ENCODE measurements around the gene CLEC16A. TPM values are rescaled to one million over a fixed set of nuclear protein-coding genes. Genes with fewer than 3 reads are reported as not detected.

The CLEC16A gene
- polyA plus RNA-seq, 3 donors: 3.4 to 12.0 (median 5.8) TPM

GRCh38 chr16:11038305-11038704 is 93.9 kb downstream of the CLEC16A start:
- H3K4me3 Mint-ChIP-seq: no peak overlapping the region
- H3K27ac ChIP-seq (ENCODE audit: low read depth in 1 of 2, low read length in 2 of 2): no peak overlapping the region
- no peak overlapping the region for H3K4me2 ChIP-seq (replicated peaks; ENCODE audit: extremely low read depth, low read length, poor library complexity, severe bottlenecking)
- WGBS (ENCODE audit: insufficient coverage): 100% methylated on average over 3 of the region's 4 CpGs
- no peak for DNase-seq
- no peak for TF ChIP-seq CTCF (IDR thresholded peaks at IDR 0.05)
- H3K9ac ChIP-seq (ENCODE audit: insufficient read depth, low read length, poor library complexity, severe bottlenecking): no peak overlapping the region
- peaks cover 5% of the 10 kb centered on the region for H4K20me1 ChIP-seq (ENCODE audit: insufficient read depth, low read length)
- H3K36me3 ChIP-seq (replicated peaks in 1 of 2; ENCODE audit: control insufficient read depth in 1 of 2, insufficient read depth in 2 of 2, low read length in 2 of 2): peaks cover 53 to 96% of the 10 kb centered on the region in 2 donors
- H3K9me3 Mint-ChIP-seq: no peaks in the 10 kb centered on the region
- no peaks in the 10 kb centered on the region for H3K9me3 ChIP-seq (replicated peaks in 1 of 2; ENCODE audit: control insufficient read depth in 1 of 2, insufficient read depth in 1 of 2, low read length in 2 of 2)
- H3K79me2 ChIP-seq (ENCODE audit: insufficient read depth, low read length): no peaks in the 10 kb centered on the region
- no peak overlapping the region for H3K27ac Mint-ChIP-seq
- H2AFZ ChIP-seq (ENCODE audit: insufficient read depth, low read depth, low read length, poor library complexity, severe bottlenecking): no peak overlapping the region
- intact Hi-C loops (cut with micrococcal nuclease): no loop called here
- peaks cover 86 to 89% of the 10 kb centered on the region in 2 donors for H3K36me3 Mint-ChIP-seq
- peaks cover 12% of the 10 kb centered on the region for H3K4me1 Mint-ChIP-seq
- H3K27me3 ChIP-seq (ENCODE audit: control insufficient read depth in 2 of 2, insufficient read depth in 2 of 2, low read length in 2 of 2): no peaks in the 10 kb centered on the region
- H3K4me1 ChIP-seq (ENCODE audit: control insufficient read depth in 1 of 2, insufficient read depth in 2 of 2, low read length in 2 of 2): peaks cover 0 to 9% of the 10 kb centered on the region in 2 donors
- no peak overlapping the region for H3K4me3 ChIP-seq (replicated peaks in 1 of 3; ENCODE audit: low read depth in 2 of 3, low read length in 3 of 3)
- peaks cover 0 to 3% (median 0%) of the 10 kb centered on the region in 3 donors for H3K27me3 Mint-ChIP-seq (ENCODE audit: low read depth in 3 of 3)

- intact Hi-C loops (cut with micrococcal nuclease): no loop called here
- H3K27me3 ChIP-seq (ENCODE audit: control insufficient read depth in 2 of 2, insufficient read depth in 2 of 2, low read length in 2 of 2): no peaks in the 10 kb centered on the region
- peaks cover 5% of the 10 kb centered on the region for H4K20me1 ChIP-seq (ENCODE audit: insufficient read depth, low read length)
- TF ChIP-seq CTCF (IDR thresholded peaks at IDR 0.05): no peak
- peaks cover 58 to 96% of the 10 kb centered on the region in 2 donors for H3K36me3 ChIP-seq (replicated peaks in 1 of 2; ENCODE audit: control insufficient read depth in 1 of 2, insufficient read depth in 2 of 2, low read length in 2 of 2)
- H3K36me3 Mint-ChIP-seq: peaks cover 87 to 89% of the 10 kb centered on the region in 2 donors
- peaks cover 8% of the 10 kb centered on the region for H3K4me1 Mint-ChIP-seq
- H3K4me2 ChIP-seq (replicated peaks; ENCODE audit: extremely low read depth, low read length, poor library complexity, severe bottlenecking): no peak overlapping the region
- no peaks in the 10 kb centered on the region for H3K9me3 ChIP-seq (replicated peaks in 1 of 2; ENCODE audit: control insufficient read depth in 1 of 2, insufficient read depth in 1 of 2, low read length in 2 of 2)
- H3K27ac ChIP-seq (ENCODE audit: low read depth in 1 of 2, low read length in 2 of 2): no peak overlapping the region
- H3K27ac Mint-ChIP-seq: peak overlapping the region in 1 of 7 donors; percentile 36
- H3K4me1 ChIP-seq (ENCODE audit: control insufficient read depth in 1 of 2, insufficient read depth in 2 of 2, low read length in 2 of 2): peaks cover 0 to 9% of the 10 kb centered on the region in 2 donors
- no peak overlapping the region for H3K4me3 Mint-ChIP-seq
- no peak overlapping the region for H3K9ac ChIP-seq (ENCODE audit: insufficient read depth, low read length, poor library complexity, severe bottlenecking)
- H3K9me3 Mint-ChIP-seq: no peaks in the 10 kb centered on the region
- peaks cover 0 to 3% (median 0%) of the 10 kb centered on the region in 3 donors for H3K27me3 Mint-ChIP-seq (ENCODE audit: low read depth in 3 of 3)
- DNase-seq: no peak
- H3K79me2 ChIP-seq (ENCODE audit: insufficient read depth, low read length): no peaks in the 10 kb centered on the region
- no CpG with 5 or more reads among the region's 5 CpGs for WGBS (ENCODE audit: insufficient coverage)
- H3K4me3 ChIP-seq (replicated peaks in 1 of 3; ENCODE audit: low read depth in 2 of 3, low read length in 3 of 3): no peak overlapping the region
- no peak overlapping the region for H2AFZ ChIP-seq (ENCODE audit: insufficient read depth, low read depth, low read length, poor library complexity, severe bottlenecking)
Measured at GRCh38 chr16:11038777-11039176, 94.4 kb downstream of the CLEC16A start.

Measured in CD14-positive monocyte (primary cell).